Liver (tissue), 9 donors: ENCODE measurements around the gene SLC7A14. TPM values are rescaled to one million over a fixed set of nuclear protein-coding genes. Genes with fewer than 3 reads are reported as not detected.
A peak's percentile ranks its signal among the peaks of the same experiment; 100 is the strongest.

ENCODE experiments used
- DNase-seq: peaks from one replicate; pipeline ENCODE4 v3.0.0-alpha.2; 2017; ENCODE audit warnings: low spot score
- H3K27ac ChIP-seq, 2 donors: one replicate each; pipeline ENCODE4 v1.7.0; 2013; ENCODE audit warnings: inconsistent platforms in 2 of 2, low read length in 2 of 2, control low read depth in 1 of 2, low read depth in 1 of 2, mild to moderate bottlenecking in 1 of 2
- H3K27me3 ChIP-seq, 4 donors: one replicate each; pipeline versions ENCODE4 v1.6.1 to v1.7.0; 2013; ENCODE audit warnings: low read length in 3 of 4, inconsistent platforms in 1 of 4, mild to moderate bottlenecking in 1 of 4, moderate library complexity in 1 of 4; ENCODE audit not compliant: control insufficient read depth in 4 of 4, insufficient read depth in 4 of 4
- H3K36me3 ChIP-seq, 4 donors: one replicate each; pipeline versions ENCODE4 v1.6.1 to v1.7.0; 2013; ENCODE audit warnings: low read length in 3 of 4, mild to moderate bottlenecking in 3 of 4, low read depth in 1 of 4, moderate library complexity in 1 of 4; ENCODE audit not compliant: control insufficient read depth in 4 of 4, insufficient read depth in 3 of 4
- H3K4me1 ChIP-seq, 4 donors: one replicate each; pipeline versions ENCODE4 v1.6.1 to v1.7.0; 2013; ENCODE audit warnings: low read length in 3 of 4, mild to moderate bottlenecking in 3 of 4, moderate library complexity in 1 of 4; ENCODE audit not compliant: control insufficient read depth in 4 of 4, insufficient read depth in 4 of 4
- H3K4me3 ChIP-seq, 3 donors: one replicate each; pipeline versions ENCODE4 v1.6.1 to v1.7.0; 2013; ENCODE audit warnings: low read length in 3 of 3, control low read depth in 1 of 3, low read depth in 1 of 3, mild to moderate bottlenecking in 1 of 3
- H3K9ac ChIP-seq, 2 donors: one replicate each; pipeline ENCODE4 v1.7.0; 2013; ENCODE audit warnings: low read length in 2 of 2, mild to moderate bottlenecking in 2 of 2, moderate library complexity in 2 of 2, control low read depth in 1 of 2, low read depth in 1 of 2
- H3K9me3 ChIP-seq, 4 donors: one replicate each; pipeline versions ENCODE4 v1.6.1 to v1.7.0; 2013; ENCODE audit warnings: low read length in 3 of 4; ENCODE audit not compliant: control insufficient read depth in 4 of 4
- EGR1 ChIP-seq, 2 donors: IDR thresholded peaks; 2 replicates each; pipeline ENCODE4 v1.6.1; 2016 to 2018; ENCODE audit warnings: antibody characterized with exemption in 2 of 2, low read depth in 2 of 2
- FOXA1 ChIP-seq: IDR thresholded peaks from 2 replicates; pipeline ENCODE4 v1.6.1; 2016; ENCODE audit warnings: antibody characterized with exemption
- FOXA2 ChIP-seq: IDR thresholded peaks from 2 replicates; pipeline ENCODE4 v1.6.1; 2016; ENCODE audit warnings: antibody characterized with exemption
- GABPA ChIP-seq, 2 donors: IDR thresholded peaks in 1 of 2; conservative IDR thresholded peaks in 1 of 2; 2 replicates each; pipeline ENCODE4 v1.6.1; 2016; ENCODE audit warnings: antibody characterized with exemption in 2 of 2, mild to moderate bottlenecking in 1 of 2, moderate library complexity in 1 of 2
- HNF4A ChIP-seq, 2 donors: conservative IDR thresholded peaks; 2 replicates each; pipeline ENCODE4 v1.6.1; 2016; ENCODE audit warnings: antibody characterized with exemption in 2 of 2, mild to moderate bottlenecking in 2 of 2
- HNF4G ChIP-seq: IDR thresholded peaks from 2 replicates; pipeline ENCODE4 v1.6.1; 2016; ENCODE audit warnings: antibody characterized with exemption
- JUND ChIP-seq, 2 donors: IDR thresholded peaks; 2 replicates each; pipeline ENCODE4 v1.6.1; 2016; ENCODE audit warnings: antibody characterized with exemption in 2 of 2
- NR2F2 ChIP-seq: IDR thresholded peaks from 2 replicates; pipeline ENCODE4 v1.6.1; 2016; ENCODE audit warnings: antibody characterized with exemption
- RAD21 ChIP-seq, 2 donors: IDR thresholded peaks; 2 replicates each; pipeline ENCODE4 v1.6.1; 2016; ENCODE audit warnings: antibody characterized with exemption in 2 of 2, mild to moderate bottlenecking in 2 of 2
- RXRA ChIP-seq, 2 donors: IDR thresholded peaks; 2 replicates each; pipeline ENCODE4 v1.6.1; 2017 to 2018; ENCODE audit warnings: antibody characterized with exemption in 2 of 2, mild to moderate bottlenecking in 1 of 2
- SP1 ChIP-seq: IDR thresholded peaks from 2 replicates; pipeline ENCODE4 v1.6.1; 2018; ENCODE audit warnings: antibody characterized with exemption, mild to moderate bottlenecking
- TAF1 ChIP-seq: conservative IDR thresholded peaks from 2 replicates; pipeline ENCODE4 v1.6.1; 2016; ENCODE audit warnings: antibody characterized with exemption, mild to moderate bottlenecking
- YY1 ChIP-seq: IDR thresholded peaks from 2 replicates; pipeline ENCODE4 v1.6.1; 2016; ENCODE audit warnings: antibody characterized with exemption, mild to moderate bottlenecking
- WGBS: extraction: QIAGEN DNeasy Blood & Tissue Kit; methylation state at CpG from one replicate; pipeline ENCODE4 v1.1.7; 2013; 5-methylcytosine and 5-hydroxymethylcytosine counted together
- polyA plus RNA-seq, 2 donors: library from polyadenylated mRNA; stranded (reverse) in 1 of 2; unstranded in 1 of 2; fragments of 200-250 nt in 1 of 2; fragments of >200 nt in 1 of 2; fragmentation: Nextera tagmentation in 1 of 2; extraction: Ambion mirVana in 1 of 2; gene quantifications; one replicate each; pipeline versions ENCODE4 v1.2.1 to v1.2.3, GENCODE V29; 2013 to 2015
- total RNA-seq, 2 donors: library from RNA; depleted of rRNA; stranded (reverse); fragments of >200 nt; gene quantifications; one replicate each; pipeline ENCODE4 v1.2.3, GENCODE V29; 2014
- TF ChIP-seq, protein P1 (sequence below): IDR thresholded peaks from 2 replicates; pipeline ENCODE4 v1.6.1; 2016; ENCODE audit warnings: antibody characterized with exemption
- TF ChIP-seq, protein P2 (sequence below): fragments of 150-350 bp; IDR thresholded peaks from 2 replicates; pipeline ENCODE4 v1.5.1; 2017; ENCODE audit warnings: improper control_type of control experiment, low read depth, low read length; ENCODE audit not compliant: missing input control
- TF ChIP-seq, protein P3 (sequence below): IDR thresholded peaks from 2 replicates; pipeline ENCODE4 v1.6.1; 2016; ENCODE audit warnings: antibody characterized with exemption, mild to moderate bottlenecking
- TF ChIP-seq, protein P4 (sequence below): IDR thresholded peaks from 2 replicates; pipeline ENCODE4 v1.6.1; 2016; ENCODE audit warnings: antibody characterized with exemption
- TF ChIP-seq, protein P5 (sequence below): IDR thresholded peaks from 2 replicates; pipeline ENCODE4 v1.6.1; 2016; ENCODE audit warnings: antibody characterized with exemption
- donor health status: healthy.
- donor health status: healthy.
- donor health status: healthy.
- donor health status: healthy.
- donor health status: healthy.

SLC7A14 gene
- total and polyA plus RNA-seq, 4 donors = under 0.01 to 0.01 (median under 0.01) TPM; not detected in 1

DNA sequence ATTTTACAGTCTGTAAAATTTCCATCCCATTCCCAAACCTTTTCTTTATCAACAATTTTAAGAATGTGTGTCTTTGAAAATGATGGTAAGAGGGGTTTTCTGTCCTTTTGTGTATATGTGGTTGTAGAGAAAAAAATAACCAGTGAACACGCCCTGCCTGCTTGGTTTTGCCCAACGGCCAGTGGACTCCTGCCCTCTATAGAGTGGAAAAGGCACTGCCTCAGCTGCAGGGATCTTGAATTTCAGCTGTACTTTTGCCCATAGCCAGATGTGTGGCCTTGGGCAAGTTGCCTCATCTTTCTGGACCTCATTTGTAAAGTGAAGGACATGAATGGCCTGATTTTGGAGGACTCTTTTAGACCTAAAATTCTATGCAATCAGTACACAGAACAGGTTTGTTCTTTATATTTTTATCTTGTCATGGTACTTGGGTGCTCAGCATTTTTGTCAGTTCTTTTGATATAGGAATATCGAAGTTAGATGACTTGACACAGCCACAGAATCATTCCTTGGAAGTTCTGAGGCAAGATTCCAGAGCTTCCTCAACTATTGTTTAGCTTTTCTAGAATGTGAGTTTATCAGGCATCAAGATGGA, 86.2 kb downstream of the SLC7A14 start:
- TF ChIP-seq EGR1 (IDR thresholded peaks at IDR 0.05; ENCODE audit: low read depth in 2 of 2) = no peak
- TF ChIP-seq HNF4G = peak; percentile 79
- no peak for TF ChIP-seq TAF1
- peak; percentile 91 to 94 for TF ChIP-seq HNF4A (conservative IDR thresholded peaks at IDR 0.05)
- TF ChIP-seq, protein P1, sequence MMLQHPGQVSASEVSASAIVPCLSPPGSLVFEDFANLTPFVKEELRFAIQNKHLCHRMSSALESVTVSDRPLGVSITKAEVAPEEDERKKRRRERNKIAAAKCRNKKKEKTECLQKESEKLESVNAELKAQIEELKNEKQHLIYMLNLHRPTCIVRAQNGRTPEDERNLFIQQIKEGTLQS = peak; percentile 57
- TF ChIP-seq, protein P2, sequence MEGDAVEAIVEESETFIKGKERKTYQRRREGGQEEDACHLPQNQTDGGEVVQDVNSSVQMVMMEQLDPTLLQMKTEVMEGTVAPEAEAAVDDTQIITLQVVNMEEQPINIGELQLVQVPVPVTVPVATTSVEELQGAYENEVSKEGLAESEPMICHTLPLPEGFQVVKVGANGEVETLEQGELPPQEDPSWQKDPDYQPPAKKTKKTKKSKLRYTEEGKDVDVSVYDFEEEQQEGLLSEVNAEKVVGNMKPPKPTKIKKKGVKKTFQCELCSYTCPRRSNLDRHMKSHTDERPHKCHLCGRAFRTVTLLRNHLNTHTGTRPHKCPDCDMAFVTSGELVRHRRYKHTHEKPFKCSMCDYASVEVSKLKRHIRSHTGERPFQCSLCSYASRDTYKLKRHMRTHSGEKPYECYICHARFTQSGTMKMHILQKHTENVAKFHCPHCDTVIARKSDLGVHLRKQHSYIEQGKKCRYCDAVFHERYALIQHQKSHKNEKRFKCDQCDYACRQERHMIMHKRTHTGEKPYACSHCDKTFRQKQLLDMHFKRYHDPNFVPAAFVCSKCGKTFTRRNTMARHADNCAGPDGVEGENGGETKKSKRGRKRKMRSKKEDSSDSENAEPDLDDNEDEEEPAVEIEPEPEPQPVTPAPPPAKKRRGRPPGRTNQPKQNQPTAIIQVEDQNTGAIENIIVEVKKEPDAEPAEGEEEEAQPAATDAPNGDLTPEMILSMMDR = peak; percentile 71
- peak; percentile 59 for TF ChIP-seq YY1
- TF ChIP-seq RAD21 (IDR thresholded peaks at IDR 0.05) = peak; percentile 88 to 90
- peak; percentile 52 to 55 for TF ChIP-seq RXRA (IDR thresholded peaks at IDR 0.05)
- no peak for TF ChIP-seq NR2F2
- TF ChIP-seq, protein P3, sequence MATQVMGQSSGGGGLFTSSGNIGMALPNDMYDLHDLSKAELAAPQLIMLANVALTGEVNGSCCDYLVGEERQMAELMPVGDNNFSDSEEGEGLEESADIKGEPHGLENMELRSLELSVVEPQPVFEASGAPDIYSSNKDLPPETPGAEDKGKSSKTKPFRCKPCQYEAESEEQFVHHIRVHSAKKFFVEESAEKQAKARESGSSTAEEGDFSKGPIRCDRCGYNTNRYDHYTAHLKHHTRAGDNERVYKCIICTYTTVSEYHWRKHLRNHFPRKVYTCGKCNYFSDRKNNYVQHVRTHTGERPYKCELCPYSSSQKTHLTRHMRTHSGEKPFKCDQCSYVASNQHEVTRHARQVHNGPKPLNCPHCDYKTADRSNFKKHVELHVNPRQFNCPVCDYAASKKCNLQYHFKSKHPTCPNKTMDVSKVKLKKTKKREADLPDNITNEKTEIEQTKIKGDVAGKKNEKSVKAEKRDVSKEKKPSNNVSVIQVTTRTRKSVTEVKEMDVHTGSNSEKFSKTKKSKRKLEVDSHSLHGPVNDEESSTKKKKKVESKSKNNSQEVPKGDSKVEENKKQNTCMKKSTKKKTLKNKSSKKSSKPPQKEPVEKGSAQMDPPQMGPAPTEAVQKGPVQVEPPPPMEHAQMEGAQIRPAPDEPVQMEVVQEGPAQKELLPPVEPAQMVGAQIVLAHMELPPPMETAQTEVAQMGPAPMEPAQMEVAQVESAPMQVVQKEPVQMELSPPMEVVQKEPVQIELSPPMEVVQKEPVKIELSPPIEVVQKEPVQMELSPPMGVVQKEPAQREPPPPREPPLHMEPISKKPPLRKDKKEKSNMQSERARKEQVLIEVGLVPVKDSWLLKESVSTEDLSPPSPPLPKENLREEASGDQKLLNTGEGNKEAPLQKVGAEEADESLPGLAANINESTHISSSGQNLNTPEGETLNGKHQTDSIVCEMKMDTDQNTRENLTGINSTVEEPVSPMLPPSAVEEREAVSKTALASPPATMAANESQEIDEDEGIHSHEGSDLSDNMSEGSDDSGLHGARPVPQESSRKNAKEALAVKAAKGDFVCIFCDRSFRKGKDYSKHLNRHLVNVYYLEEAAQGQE = no peak
- TF ChIP-seq, protein P4, sequence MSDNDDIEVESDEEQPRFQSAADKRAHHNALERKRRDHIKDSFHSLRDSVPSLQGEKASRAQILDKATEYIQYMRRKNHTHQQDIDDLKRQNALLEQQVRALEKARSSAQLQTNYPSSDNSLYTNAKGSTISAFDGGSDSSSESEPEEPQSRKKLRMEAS = peak; percentile 28
- TF ChIP-seq FOXA1 = no peak
- TF ChIP-seq, protein P5, sequence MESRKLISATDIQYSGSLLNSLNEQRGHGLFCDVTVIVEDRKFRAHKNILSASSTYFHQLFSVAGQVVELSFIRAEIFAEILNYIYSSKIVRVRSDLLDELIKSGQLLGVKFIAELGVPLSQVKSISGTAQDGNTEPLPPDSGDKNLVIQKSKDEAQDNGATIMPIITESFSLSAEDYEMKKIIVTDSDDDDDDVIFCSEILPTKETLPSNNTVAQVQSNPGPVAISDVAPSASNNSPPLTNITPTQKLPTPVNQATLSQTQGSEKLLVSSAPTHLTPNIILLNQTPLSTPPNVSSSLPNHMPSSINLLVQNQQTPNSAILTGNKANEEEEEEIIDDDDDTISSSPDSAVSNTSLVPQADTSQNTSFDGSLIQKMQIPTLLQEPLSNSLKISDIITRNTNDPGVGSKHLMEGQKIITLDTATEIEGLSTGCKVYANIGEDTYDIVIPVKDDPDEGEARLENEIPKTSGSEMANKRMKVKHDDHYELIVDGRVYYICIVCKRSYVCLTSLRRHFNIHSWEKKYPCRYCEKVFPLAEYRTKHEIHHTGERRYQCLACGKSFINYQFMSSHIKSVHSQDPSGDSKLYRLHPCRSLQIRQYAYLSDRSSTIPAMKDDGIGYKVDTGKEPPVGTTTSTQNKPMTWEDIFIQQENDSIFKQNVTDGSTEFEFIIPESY = no peak
- peak; percentile 45 for TF ChIP-seq SP1
- peak in 1 of 2 donors; percentile 53 for TF ChIP-seq JUND (IDR thresholded peaks at IDR 0.05)
- TF ChIP-seq FOXA2 = peak; percentile 8
- TF ChIP-seq GABPA (IDR thresholded peaks at IDR 0.05 in 1 of 2, conservative IDR thresholded peaks at IDR 0.05 in 1 of 2) = no peak

More for the DNA sequence above, 86.2 kb downstream of the SLC7A14 start:
- Histone ChIP-seq H3K4me3 (no peak overlapping the region), H3K36me3 (no peaks in the 10 kb centered on the region), H3K4me1 (peaks cover 0 to 2% (median under 1%) of the 10 kb centered on the region in 4 donors), H3K9me3 (no peaks in the 10 kb centered on the region), H3K27ac (no peak overlapping the region), H3K9ac (no peak overlapping the region), H3K27me3 (no peaks in the 10 kb centered on the region)
- DNase-seq = no peak
- WGBS = 45% methylated on average over 3 of the region's 3 CpGs
